ENCODE results near the gene AKR1C3. TPM values are rescaled to one million over a fixed set of nuclear protein-coding genes. Genes with fewer than 3 reads are reported as not detected.
A peak's percentile ranks its signal among the peaks of the same experiment; 100 is the strongest.

AKR1C3 gene
- total and polyA plus RNA-seq, 8 donors = 28.1 to 883 (median 174) TPM

DNA sequence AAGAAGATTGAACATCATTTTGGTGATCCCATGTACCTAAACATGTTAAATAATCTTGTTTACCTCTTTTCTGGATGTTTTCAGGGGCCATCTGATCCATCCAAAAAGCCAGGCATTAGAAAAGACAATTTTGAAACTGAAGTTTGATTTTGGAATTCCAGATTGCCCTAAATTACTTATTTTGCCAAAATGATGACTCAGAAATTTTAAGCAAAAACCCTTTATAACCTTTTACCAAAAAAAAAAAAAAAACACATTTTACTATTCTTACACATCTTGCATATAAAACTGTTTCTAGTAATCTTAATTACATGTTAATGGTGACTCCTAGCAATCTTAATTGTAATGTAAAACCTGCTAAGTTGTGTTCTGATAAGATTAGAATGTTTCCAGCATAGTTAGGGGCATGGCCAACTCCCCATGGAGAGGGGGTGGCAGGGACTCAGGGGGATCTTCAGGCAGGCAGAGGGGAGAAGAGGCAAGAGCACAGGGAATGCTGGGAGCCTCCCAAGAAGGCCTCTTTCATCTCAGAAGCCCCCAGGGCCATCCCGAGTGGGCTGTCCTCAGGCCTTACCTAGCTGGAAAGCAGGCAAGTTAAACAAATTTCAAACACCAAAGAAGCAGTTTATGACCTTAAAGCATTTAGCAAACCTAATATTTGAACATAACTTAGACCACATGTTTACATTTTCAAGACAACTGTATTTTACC is 25.8 kb upstream of the AKR1C3 start:
- Histone ChIP-seq H3K4me1 (peaks cover 9 to 27% (median 25%) of the 10 kb centered on the region in 4 donors), H3K4me3 (no peak overlapping the region), H3K27me3 (no peaks in the 10 kb centered on the region), H3K9me3 (no peaks in the 10 kb centered on the region), H3K27ac (no peak overlapping the region), H3K36me3 (no peaks in the 10 kb centered on the region)
- 52 to 94% (median 67%) methylated on average over 1 of the region's 1 CpG for WGBS, 5 donors
- TF ChIP-seq POLR2A (IDR thresholded peaks at IDR 0.05) (no peak), EP300 (IDR thresholded peaks at IDR 0.05) (no peak)
- TF ChIP-seq, protein P1, sequence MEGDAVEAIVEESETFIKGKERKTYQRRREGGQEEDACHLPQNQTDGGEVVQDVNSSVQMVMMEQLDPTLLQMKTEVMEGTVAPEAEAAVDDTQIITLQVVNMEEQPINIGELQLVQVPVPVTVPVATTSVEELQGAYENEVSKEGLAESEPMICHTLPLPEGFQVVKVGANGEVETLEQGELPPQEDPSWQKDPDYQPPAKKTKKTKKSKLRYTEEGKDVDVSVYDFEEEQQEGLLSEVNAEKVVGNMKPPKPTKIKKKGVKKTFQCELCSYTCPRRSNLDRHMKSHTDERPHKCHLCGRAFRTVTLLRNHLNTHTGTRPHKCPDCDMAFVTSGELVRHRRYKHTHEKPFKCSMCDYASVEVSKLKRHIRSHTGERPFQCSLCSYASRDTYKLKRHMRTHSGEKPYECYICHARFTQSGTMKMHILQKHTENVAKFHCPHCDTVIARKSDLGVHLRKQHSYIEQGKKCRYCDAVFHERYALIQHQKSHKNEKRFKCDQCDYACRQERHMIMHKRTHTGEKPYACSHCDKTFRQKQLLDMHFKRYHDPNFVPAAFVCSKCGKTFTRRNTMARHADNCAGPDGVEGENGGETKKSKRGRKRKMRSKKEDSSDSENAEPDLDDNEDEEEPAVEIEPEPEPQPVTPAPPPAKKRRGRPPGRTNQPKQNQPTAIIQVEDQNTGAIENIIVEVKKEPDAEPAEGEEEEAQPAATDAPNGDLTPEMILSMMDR (IDR thresholded peaks at IDR 0.05) = no peak
- intact Hi-C loops (cut with DNase I; ENCODE audit: low total_unique reads) = no loop called here
- no peak for DNase-seq

DNA sequence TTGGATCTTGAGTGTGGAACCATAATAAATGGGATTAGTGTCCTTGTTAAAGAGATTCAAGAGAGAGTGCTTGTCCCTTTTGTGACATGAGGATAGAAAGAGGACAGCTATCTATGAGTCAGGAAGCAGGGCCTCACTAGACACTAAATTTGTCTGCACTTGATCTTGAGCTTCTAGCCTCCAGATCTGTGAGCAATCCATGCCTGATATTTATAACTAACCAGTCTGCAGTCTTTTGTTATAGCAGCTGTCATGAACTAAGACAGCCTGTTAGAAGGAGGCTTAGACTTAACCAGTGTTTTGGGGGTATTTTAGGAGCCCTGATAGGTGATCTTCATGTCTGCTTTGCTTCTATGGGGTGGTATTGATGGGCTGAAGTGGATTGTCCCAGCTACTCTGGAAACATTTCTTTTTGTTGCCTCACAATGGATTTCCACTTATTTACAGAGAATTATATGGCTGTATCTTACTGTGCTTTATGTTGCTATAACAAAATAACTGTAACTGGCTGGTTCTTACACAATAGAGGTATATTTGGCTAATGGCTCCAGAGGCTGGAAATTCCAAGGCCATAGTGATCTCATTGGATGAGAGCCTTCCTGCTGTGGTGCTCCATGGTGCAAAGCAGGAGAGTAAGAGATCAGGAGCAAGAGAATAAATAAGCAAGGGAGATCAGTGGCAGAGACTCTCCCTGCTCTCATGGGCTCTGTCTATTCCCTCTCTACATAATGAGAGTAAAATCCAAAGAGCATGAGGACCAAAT is 23.4 kb upstream of the AKR1C3 start:
- no peaks in the 10 kb centered on the region for H3K36me3 ChIP-seq
- peak overlapping the region in 1 of 4 donors; percentile 5 for H3K4me3 ChIP-seq
- TF ChIP-seq, protein P1 (IDR thresholded peaks at IDR 0.05) = no peak
- no peak for TF ChIP-seq EP300 (IDR thresholded peaks at IDR 0.05)
- no peak for TF ChIP-seq POLR2AphosphoS5 (IDR thresholded peaks at IDR 0.05)
- TF ChIP-seq POLR2A (IDR thresholded peaks at IDR 0.05) = no peak
- peaks cover 9 to 27% (median 25%) of the 10 kb centered on the region in 4 donors for H3K4me1 ChIP-seq
- intact Hi-C loops (cut with DNase I; ENCODE audit: low total_unique reads) = no loop called here
- H3K27me3 ChIP-seq = no peaks in the 10 kb centered on the region
- H3K9me3 ChIP-seq = no peaks in the 10 kb centered on the region
- DNase-seq = no peak
- peak overlapping the region; percentile 73 to 88 (median 82) for H3K27ac ChIP-seq

GRCh38 chr10:5071411-5072198 is 22.6 kb upstream of the AKR1C3 start:
- 15 to 26% (median 22%) methylated on average over 8 of the region's 8 CpGs for WGBS, 5 donors
- Histone ChIP-seq H3K27me3 (no peaks in the 10 kb centered on the region), H3K4me1 (peaks cover 9 to 27% (median 25%) of the 10 kb centered on the region in 4 donors), H3K36me3 (no peaks in the 10 kb centered on the region), H3K4me3 (peak overlapping the region in 1 of 4 donors; percentile 5), H3K9me3 (no peaks in the 10 kb centered on the region), H3K27ac (peak overlapping the region; percentile 73 to 88 (median 82))
- DNase-seq = peak; percentile 70 to 86
- TF ChIP-seq POLR2AphosphoS5 (IDR thresholded peaks at IDR 0.05) (peak; percentile 53 to 79 (median 70)), EP300 (IDR thresholded peaks at IDR 0.05) (no peak)
- intact Hi-C loops (cut with DNase I; ENCODE audit: low total_unique reads) = no loop called here

DNA sequence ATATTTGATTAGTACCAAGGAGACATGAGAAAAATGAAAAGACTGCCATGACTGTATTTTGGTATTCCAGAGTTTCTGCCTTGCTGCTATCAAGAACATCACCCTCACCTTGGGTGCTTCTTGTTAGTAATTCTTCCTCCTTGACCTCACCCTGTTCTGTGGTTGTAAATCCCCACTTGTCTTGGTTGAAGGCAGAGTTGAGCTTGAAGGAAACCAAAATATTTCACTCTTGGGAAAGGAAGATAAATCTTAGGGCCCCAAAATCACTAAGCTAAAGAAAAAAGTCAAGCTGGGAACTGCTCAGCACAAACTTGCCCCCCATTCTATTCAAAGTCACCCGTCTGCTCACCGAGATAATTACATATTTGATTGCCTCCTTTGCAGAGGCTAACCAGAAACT is 20.6 kb upstream of the AKR1C3 start:
- no peak overlapping the region for H3K27ac ChIP-seq
- no peaks in the 10 kb centered on the region for H3K9me3 ChIP-seq
- H3K36me3 ChIP-seq = no peaks in the 10 kb centered on the region
- TF ChIP-seq, protein P1 (IDR thresholded peaks at IDR 0.05) = no peak
- no peak for TF ChIP-seq POLR2AphosphoS5 (IDR thresholded peaks at IDR 0.05)
- TF ChIP-seq EP300 (IDR thresholded peaks at IDR 0.05) = no peak
- no peak for TF ChIP-seq POLR2A (IDR thresholded peaks at IDR 0.05)
- no peak overlapping the region for H3K4me3 ChIP-seq
- intact Hi-C loops (cut with DNase I; ENCODE audit: low total_unique reads) = no loop called here
- H3K27me3 ChIP-seq = no peaks in the 10 kb centered on the region
- H3K4me1 ChIP-seq = peaks cover 11 to 29% (median 25%) of the 10 kb centered on the region in 4 donors
- no peak for DNase-seq
- 87 to 97% (median 95%) methylated on average over 2 of the region's 2 CpGs for WGBS, 5 donors

All from stomach (tissue), 9 donors.